Measurements from ENCODE around the gene WNT4. TPM values are rescaled to one million over a fixed set of nuclear protein-coding genes. Genes with fewer than 3 reads are reported as not detected.

The WNT4 gene
- total RNA-seq, 2 donors from 2014 or later = 0.10 to 0.32 TPM

DNA sequence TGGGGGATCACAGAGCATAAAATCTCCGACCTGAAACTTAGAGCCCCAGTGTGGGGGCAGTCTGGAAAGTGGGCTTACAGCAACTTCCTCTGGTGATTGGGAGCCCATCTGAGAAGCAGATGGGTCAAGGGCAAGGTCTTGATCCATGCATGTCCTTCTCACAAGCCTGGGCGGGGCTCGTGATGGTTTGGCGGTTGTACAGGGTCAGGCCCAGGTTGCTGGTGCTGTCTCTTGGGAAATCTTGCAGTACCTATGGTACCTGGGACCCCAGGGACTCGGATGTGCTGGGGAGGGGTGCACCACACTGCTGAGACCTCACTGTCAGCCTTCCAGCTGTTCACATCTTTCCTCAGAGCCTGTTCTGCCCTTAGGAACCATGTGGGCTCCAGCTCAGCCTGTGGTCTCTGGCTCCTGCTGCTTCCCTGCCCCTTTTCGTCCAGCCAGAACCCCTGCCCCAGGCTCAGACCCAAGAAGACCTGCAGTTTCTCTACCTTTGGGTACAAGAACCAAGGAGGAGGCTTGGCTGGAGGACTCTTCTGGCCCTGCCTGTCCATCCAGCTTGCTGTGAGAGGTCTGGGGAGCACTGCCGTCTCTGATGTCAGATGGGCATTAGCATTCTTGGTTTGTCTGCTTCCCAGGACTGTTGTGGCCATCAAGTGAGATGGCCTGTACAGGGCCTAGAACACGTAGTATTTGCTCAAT lies 24.5 kb downstream of the WNT4 start:
- DNase-seq (ENCODE audit: low spot score) = no peak
- intact Hi-C loops (cut with DNase I) = loop anchor here (10.0 kb wide), 2 partner anchors 296 to 526 kb away; partner anchors contain the start of gene C1QC (in 1 of the 2)

- DNase-seq (ENCODE audit: low spot score) = no peak
- intact Hi-C loops (cut with DNase I) = loop anchor here (10.0 kb wide), 2 partner anchors 297 to 527 kb away; partner anchors contain the start of gene C1QC (in 1 of the 2)
These were observed 25.0 kb downstream of the WNT4 start for GRCh38 chr1:22117851-22118250.

GRCh38 chr1:22117238-22117637 lies 25.7 kb downstream of the WNT4 start:
- intact Hi-C loops (cut with DNase I) = loop anchor here (10.0 kb wide), 2 partner anchors 298 to 528 kb away; partner anchors contain the start of gene C1QC (in 1 of the 2)
- DNase-seq (ENCODE audit: low spot score) = no peak

- intact Hi-C loops (cut with DNase I) = loop anchor here (10.0 kb wide), 2 partner anchors 300 to 530 kb away; partner anchors contain the start of gene C1QC (in 1 of the 2)
- no peak for DNase-seq (ENCODE audit: low spot score)
These were observed 27.6 kb downstream of the WNT4 start for GRCh38 chr1:22115286-22115685.

DNA sequence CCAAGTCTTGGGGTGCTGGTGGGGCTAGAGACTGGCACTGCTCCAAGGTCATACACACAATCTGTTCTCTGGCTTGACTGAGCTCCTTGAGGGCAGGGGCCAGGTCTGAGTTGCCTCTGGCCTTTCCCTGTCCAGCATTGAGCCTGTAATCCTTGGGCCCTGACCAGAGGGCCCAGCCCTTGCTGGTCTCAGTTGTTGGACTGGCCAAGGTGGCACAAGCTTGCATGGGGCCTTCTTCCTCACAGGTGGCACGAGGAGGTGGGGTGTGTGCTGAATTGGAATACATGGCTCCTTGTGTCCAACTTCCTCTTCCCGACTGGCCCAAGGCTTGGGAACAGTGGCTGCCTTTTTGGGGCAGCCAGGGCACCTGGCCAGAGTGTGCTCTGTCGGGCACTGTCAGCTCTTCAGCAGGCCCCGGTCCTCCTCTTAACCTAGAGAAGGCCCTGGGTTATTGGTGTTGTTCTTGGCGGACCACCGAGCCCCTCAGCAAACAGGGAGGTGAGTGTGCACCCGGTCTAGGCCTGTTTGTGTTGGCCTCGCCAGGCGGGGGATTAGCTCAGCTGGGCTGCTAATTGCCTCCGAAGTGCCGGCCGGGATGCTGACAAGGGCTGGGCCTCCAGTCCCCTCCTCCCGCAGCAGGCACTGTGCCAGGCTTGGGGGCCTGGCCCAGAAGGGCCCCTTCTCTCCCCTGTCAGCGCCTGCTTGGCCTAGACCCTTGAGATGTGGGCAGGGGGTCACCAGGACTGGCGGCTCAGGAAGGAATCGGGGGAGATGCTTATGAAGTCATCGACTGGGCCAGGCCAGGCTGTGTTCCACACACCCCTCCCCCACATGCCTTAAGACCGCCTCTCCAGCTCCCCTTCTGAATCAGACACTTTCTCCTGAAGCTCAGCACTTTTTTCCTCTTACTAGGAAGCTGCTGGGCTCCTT lies 28.5 kb downstream of the WNT4 start:
- intact Hi-C loops (cut with DNase I) = loop anchor here (10.0 kb wide), 2 partner anchors 300 to 530 kb away; partner anchors contain the start of gene C1QC (in 1 of the 2)
- no peak for DNase-seq (ENCODE audit: low spot score)

GRCh38 chr1:22112554-22112953 lies 30.3 kb downstream of the WNT4 start:
- intact Hi-C loops (cut with DNase I) = loop anchor here (10.0 kb wide), 2 partner anchors 302 to 532 kb away; partner anchors contain the start of gene C1QC (in 1 of the 2)
- no peak for DNase-seq (ENCODE audit: low spot score)

DNA sequence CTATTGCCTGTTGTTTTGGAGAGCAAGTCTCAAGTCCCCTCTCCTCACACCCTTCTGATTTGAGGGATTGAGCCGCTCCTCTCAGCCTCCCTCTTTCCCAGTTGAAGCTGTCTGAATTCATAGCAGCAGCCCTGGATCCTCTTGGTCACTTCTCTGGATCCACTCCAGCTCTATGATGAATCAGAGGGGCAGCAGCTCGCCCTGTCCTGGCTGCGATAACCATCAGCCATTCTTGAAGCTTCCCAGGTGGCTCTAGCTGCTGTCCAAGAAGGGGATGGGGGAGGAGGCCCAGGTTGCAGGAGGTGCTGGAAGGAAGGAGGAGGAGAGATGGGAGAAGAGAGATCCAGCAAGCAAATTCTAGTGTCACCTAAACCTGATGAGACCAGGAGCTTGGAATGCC lies 31.3 kb downstream of the WNT4 start:
- intact Hi-C loops (cut with DNase I) = loop anchor here (10.0 kb wide), 2 partner anchors 303 to 533 kb away; partner anchors contain the start of gene C1QC (in 1 of the 2)
- DNase-seq (ENCODE audit: low spot score) = no peak

DNA sequence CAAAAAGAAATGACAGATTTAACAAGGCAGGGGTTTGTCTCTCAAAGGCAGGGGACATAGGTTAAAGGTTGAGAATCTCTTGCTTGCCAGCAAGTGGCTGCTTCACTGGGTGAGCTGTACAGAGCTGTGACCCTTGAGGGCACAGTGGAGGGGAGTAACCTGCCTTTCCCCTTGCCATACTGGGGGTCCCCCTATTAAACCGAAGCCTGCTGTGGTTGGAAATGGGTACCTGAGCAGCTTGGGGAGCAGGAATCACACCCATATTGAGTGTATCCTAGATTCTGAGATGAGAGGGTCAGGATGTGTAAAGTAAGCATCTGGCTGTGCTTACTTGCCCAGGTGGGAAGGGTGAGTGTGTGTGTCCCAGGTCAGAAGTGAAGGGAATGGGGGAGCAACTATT lies 31.8 kb downstream of the WNT4 start:
- no peak for DNase-seq (ENCODE audit: low spot score)
- intact Hi-C loops (cut with DNase I) = loop anchor here (10.0 kb wide), 2 partner anchors 304 to 534 kb away; partner anchors contain the start of gene C1QC (in 1 of the 2)

GRCh38 chr1:22110016-22110415 lies 32.9 kb downstream of the WNT4 start:
- intact Hi-C loops (cut with DNase I) = loop anchor here (10.0 kb wide), 2 partner anchors 305 to 535 kb away; partner anchors contain the start of gene C1QC (in 1 of the 2)
- DNase-seq (ENCODE audit: low spot score) = no peak

GRCh38 chr1:22108339-22109105 lies 34.4 kb downstream of the WNT4 start:
- intact Hi-C loops (cut with DNase I) = loop anchor here (5.0 kb wide), 2 partner anchors 34 to 169 kb away; partner anchors contain the start of gene WNT4 (in 1 of the 2)
- no peak for DNase-seq (ENCODE audit: low spot score)

GRCh38 chr1:22107126-22107525 lies 35.8 kb downstream of the WNT4 start:
- intact Hi-C loops (cut with DNase I) = loop anchor here (5.0 kb wide), 2 partner anchors 35 to 170 kb away; partner anchors contain the start of gene WNT4 (in 1 of the 2)
- no peak for DNase-seq (ENCODE audit: low spot score)

- no peak for DNase-seq (ENCODE audit: low spot score)
- intact Hi-C loops (cut with DNase I) = loop anchor here (5.0 kb wide), 2 partner anchors 37 to 172 kb away; partner anchors contain the start of gene WNT4 (in 1 of the 2)
These were observed 37.2 kb downstream of the WNT4 start for GRCh38 chr1:22105611-22106207.

- intact Hi-C loops (cut with DNase I) = loop anchor here (5.0 kb wide), 2 partner anchors 37 to 172 kb away; partner anchors contain the start of gene WNT4 (in 1 of the 2)
- no peak for DNase-seq (ENCODE audit: low spot score)
These were observed 37.9 kb downstream of the WNT4 start for GRCh38 chr1:22104865-22105437.

DNA sequence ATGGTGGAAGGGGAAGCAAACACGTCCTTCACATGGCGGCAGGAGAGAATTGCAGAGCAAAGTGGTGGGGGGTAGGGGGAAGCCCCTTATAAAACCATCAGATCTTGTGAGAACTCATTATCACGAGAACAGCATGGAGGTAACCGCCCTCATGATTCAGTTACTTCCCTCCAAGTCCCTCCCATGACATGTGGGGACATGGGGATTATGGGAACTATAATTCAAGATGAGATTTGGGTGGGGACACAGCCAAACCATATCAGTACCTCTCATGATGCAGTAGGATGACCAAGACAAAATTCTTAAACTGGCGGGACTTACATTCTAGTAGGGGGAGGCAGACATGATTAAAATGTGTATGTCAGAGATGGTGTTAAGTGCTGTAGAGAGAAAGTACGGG lies 38.8 kb downstream of the WNT4 start:
- no peak for DNase-seq (ENCODE audit: low spot score)
- intact Hi-C loops (cut with DNase I) = no loop called here

DNA sequence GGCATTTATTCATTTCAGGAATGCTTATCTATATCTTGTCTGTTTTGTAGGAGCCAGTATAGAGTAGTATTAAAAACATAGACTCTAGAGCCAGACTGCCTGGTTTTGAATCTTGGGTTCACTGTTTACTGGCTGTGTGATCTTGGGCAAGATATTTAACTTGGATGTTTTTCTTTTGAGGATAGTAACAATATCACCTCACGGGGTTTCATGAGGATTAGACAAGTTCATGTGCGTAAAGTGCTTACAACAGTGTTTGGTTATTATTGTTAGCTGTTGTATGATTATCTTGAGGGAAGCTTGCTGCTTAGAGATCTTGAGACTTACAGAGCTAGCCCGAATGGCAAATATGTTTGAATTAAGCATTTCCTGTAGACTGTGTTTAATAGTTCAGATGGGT lies 40.2 kb downstream of the WNT4 start:
- DNase-seq (ENCODE audit: low spot score) = no peak
- intact Hi-C loops (cut with DNase I) = no loop called here

DNA sequence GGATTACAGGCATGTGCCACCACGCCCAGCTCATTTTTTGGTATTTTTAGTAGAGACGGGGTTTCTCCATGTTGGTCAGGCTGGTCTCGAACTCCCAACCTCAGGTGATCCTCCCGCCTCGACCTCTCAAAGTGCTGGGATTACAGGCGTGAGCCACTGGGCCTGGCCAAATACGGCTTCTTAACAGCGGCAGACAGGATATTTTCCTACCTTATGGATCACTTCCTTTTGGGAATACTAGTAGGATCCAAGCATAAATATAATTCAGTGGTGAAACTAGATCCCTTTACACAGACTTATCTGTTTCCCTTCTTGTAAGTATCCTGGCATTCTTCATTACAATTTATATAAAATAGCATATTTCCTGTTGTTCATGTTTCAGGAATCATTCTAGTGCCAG lies 40.9 kb downstream of the WNT4 start:
- DNase-seq (ENCODE audit: low spot score) = no peak
- intact Hi-C loops (cut with DNase I) = no loop called here

DNA sequence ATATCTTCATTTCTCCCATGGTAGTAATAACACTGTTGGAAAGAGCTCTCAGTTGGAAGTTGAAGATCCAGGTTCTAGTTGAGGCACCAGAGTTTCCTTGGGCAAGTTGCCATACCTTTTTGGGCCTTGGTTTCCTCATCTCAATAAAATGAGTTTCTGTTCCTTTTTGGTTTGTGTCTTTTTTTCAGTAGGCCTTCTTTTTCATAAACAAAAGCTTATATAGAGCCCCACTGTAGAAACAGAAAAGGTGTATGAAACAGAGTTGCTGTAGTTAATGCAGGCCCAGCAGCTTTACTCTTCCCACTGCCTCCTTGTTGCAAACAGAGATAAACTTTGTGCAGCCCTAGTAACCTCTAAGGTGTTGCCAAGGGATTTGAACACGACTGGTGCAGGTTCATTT lies 41.7 kb downstream of the WNT4 start:
- intact Hi-C loops (cut with DNase I) = no loop called here
- no peak for DNase-seq (ENCODE audit: low spot score)

GRCh38 chr1:22100168-22100567 lies 42.7 kb downstream of the WNT4 start:
- intact Hi-C loops (cut with DNase I) = no loop called here
- no peak for DNase-seq (ENCODE audit: low spot score)
